ENCODE measurements around the gene DUSP1.

DUSP1 gene

DNA sequence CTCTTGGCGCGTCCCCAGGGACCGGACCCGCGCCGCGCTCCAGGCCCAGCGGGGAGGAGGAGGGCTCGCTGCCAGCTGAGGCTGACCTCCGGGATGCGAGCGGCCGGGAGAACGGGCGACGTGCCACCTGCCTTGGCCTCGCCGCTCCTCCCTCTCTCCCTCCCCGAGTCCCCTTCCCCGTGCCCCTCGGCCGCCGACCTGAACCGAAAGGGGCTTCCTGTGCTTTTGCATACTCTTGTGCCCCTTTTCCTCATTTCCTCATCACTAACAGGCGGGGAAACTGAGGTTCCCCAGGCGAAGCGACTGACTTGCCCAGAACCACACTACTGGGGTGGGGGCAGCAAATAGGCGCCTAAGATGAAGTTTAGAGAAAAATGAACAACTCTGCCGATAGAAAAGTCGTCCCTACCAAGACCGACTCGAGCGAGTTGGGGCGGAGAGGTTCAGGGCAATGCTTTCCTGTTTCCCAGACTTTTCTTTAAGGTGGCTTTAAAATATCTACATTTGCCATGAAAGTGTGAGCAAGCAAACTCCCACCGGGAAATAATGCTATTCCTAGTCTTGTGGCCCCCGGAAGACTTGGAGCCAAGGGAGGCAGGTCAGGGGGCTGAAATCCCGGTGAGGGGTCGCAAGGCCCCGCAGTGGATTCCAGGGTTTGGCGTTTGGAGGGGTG is 580 bp upstream of the DUSP1 start:
- H3K27me3 ChIP-seq (ENCODE audit: insufficient read depth, low read depth, severe bottlenecking): no peaks in the 10 kb centered on the region
- DNase-seq: no peak
- peak overlapping the region; percentile 97 for H3K27ac ChIP-seq
- TF ChIP-seq, protein P1, sequence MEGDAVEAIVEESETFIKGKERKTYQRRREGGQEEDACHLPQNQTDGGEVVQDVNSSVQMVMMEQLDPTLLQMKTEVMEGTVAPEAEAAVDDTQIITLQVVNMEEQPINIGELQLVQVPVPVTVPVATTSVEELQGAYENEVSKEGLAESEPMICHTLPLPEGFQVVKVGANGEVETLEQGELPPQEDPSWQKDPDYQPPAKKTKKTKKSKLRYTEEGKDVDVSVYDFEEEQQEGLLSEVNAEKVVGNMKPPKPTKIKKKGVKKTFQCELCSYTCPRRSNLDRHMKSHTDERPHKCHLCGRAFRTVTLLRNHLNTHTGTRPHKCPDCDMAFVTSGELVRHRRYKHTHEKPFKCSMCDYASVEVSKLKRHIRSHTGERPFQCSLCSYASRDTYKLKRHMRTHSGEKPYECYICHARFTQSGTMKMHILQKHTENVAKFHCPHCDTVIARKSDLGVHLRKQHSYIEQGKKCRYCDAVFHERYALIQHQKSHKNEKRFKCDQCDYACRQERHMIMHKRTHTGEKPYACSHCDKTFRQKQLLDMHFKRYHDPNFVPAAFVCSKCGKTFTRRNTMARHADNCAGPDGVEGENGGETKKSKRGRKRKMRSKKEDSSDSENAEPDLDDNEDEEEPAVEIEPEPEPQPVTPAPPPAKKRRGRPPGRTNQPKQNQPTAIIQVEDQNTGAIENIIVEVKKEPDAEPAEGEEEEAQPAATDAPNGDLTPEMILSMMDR (IDR thresholded peaks at IDR 0.05; ENCODE audit: low read depth, low read length): no peak
- no peaks in the 10 kb centered on the region for H3K9me3 ChIP-seq (ENCODE audit: severe bottlenecking)
- peak overlapping the region; percentile 87 for H3K4me3 ChIP-seq (ENCODE audit: low read depth, low read length)
- H3K36me3 ChIP-seq: peaks cover 26% of the 10 kb centered on the region

DNA sequence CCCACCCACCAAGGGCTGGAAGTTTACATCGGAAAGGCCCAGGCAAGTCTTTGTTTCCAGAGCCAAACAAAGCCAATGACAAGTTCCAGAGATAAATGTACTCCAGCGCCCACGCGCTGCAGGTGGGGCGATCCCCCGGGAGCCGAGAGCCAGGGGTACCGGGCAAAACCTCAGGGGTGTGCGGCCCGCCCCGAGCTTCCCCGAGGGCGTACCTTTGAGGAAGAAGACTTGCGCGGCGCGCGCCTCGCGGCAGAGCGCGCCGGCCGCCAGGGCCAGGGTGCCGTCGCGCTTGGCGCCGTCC is 671 bp downstream of the DUSP1 start:
- no peaks in the 10 kb centered on the region for H3K9me3 ChIP-seq (ENCODE audit: severe bottlenecking)
- peak overlapping the region; percentile 87 for H3K4me3 ChIP-seq (ENCODE audit: low read depth, low read length)
- TF ChIP-seq, protein P1 (IDR thresholded peaks at IDR 0.05; ENCODE audit: low read depth, low read length): no peak
- DNase-seq: no peak
- peaks cover 26% of the 10 kb centered on the region for H3K36me3 ChIP-seq
- H3K27ac ChIP-seq: peak overlapping the region; percentile 97
- no peaks in the 10 kb centered on the region for H3K27me3 ChIP-seq (ENCODE audit: insufficient read depth, low read depth, severe bottlenecking)

DNA sequence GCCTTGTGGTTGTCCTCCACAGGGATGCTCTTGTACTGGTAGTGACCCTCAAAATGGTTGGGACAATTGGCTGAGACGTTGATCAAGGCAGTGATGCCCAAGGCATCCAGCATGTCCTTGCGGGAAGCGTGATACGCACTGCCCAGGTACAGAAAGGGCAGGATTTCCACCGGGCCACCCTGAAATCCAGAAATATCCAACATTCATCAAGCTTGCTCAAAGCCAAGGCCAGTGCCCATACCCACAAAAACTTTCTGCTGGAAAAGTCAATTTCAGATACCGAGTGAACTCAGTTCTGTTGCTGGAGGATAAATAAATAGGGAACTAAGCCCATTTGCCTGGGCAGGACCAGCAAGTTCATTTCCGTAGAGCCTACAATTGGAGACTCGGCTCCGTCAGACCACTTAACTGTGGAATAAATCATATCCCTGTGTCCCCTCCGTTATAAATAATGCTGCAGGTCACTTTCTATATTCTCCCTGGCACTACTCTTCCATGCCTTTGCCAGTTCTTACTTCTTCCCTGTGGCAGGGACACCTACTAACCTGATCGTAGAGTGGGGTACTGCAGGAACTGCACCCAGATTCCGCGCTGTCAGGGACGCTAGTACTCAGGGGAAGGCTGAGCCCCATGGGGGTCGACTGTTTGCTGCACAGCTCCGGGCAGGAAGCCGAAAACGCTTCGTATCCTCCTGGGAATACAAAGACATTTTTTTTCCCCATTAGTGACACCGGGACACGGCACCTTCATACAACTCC is 1.2 kb downstream of the DUSP1 start:
- TF ChIP-seq, protein P1 (IDR thresholded peaks at IDR 0.05; ENCODE audit: low read depth, low read length): no peak
- DNase-seq: no peak
- Histone ChIP-seq H3K9me3 (ENCODE audit: severe bottlenecking) (no peaks in the 10 kb centered on the region), H3K27ac (peak overlapping the region; percentile 97), H3K27me3 (ENCODE audit: insufficient read depth, low read depth, severe bottlenecking) (no peaks in the 10 kb centered on the region), H3K4me3 (ENCODE audit: low read depth, low read length) (peak overlapping the region; percentile 87), H3K36me3 (peaks cover 26% of the 10 kb centered on the region)

DNA sequence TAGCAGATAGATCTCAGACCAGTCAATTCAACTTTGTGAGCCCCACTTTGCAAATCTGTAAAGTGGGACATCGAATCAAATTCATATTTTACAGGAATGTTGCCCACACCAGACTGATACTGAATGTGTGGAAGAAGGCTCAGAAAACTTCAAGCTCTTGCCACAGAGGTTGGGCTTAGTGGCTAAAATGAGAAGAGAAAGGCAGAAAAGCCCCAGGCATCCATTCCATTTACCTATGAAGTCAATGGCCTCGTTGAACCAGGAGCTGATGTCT is 1.7 kb downstream of the DUSP1 start:
- H3K4me3 ChIP-seq (ENCODE audit: low read depth, low read length): no peak overlapping the region; the same call in 1 of the 2 replicates
- H3K36me3 ChIP-seq: peaks cover 26% of the 10 kb centered on the region
- DNase-seq: no peak
- H3K27me3 ChIP-seq (ENCODE audit: insufficient read depth, low read depth, severe bottlenecking): no peaks in the 10 kb centered on the region
- TF ChIP-seq, protein P1 (IDR thresholded peaks at IDR 0.05; ENCODE audit: low read depth, low read length): no peak
- H3K27ac ChIP-seq: no peak overlapping the region
- no peaks in the 10 kb centered on the region for H3K9me3 ChIP-seq (ENCODE audit: severe bottlenecking)

DNA sequence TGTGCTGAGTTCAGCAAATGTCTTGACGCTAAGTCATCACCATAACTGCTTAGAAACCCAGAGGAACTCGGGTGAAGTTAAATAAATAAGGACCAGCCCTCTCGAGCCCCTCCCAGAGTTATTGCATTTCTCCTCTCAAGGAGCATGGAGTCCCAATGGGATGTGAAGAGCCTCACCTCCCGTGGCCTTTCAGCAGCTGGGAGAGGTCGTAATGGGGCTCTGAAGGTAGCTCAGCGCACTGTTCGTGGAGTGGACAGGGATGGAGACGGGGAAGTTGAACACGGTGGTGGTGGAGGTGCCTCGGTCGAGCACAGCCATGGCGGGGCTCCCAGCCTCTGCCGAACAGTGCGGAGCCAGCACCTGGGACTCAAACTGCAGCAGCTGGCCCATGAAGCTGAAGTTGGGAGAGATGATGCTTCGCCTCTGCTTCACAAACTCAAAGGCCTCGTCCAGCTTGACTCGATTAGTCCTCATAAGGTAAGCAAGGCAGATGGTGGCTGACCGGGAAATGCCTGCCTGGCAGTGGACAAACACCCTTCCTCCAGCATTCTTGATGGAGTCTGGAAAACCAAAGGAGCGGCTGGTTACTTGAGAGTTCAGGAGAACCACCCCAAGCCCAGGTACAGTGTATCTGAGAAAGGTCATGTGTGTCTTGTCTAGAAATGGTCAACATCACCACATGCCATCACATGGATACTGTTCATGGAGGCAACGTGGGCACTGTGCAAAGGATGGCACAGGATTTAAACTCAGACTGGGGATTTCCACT is 2.2 kb downstream of the DUSP1 start:
- no peaks in the 10 kb centered on the region for H3K27me3 ChIP-seq (ENCODE audit: insufficient read depth, low read depth, severe bottlenecking)
- DNase-seq: no peak
- TF ChIP-seq, protein P1 (IDR thresholded peaks at IDR 0.05; ENCODE audit: low read depth, low read length): no peak
- no peaks in the 10 kb centered on the region for H3K9me3 ChIP-seq (ENCODE audit: severe bottlenecking)
- H3K36me3 ChIP-seq: peaks cover 26% of the 10 kb centered on the region
- no peak overlapping the region for H3K4me3 ChIP-seq (ENCODE audit: low read depth, low read length)
- no peak overlapping the region for H3K27ac ChIP-seq

All from WERI-Rb-1 (cell line).